NB4 (cell line): Measurements from ENCODE around the gene SIAH2.

ENCODE experiments used
- CTCF ChIP-seq: IDR thresholded peaks from one replicate; pipeline ENCODE4 v1.5.1; 2012; ENCODE audit warnings: low read depth, low read length
- MAX ChIP-seq: IDR thresholded peaks from 2 replicates; pipeline ENCODE4 v1.6.1; 2011; ENCODE audit warnings: low read depth, low read length
- MYC ChIP-seq: IDR thresholded peaks from 2 replicates; pipeline ENCODE4 v1.6.1; 2011; ENCODE audit warnings: low read depth, low read length
- POLR2A ChIP-seq: IDR thresholded peaks from 2 replicates; pipeline ENCODE4 v1.6.1; 2011; ENCODE audit warnings: mild to moderate bottlenecking; ENCODE audit not compliant: insufficient read length; ENCODE audit errors: extremely low read depth

- TF ChIP-seq POLR2A (no peak), CTCF (no peak), MAX (no peak), MYC (no peak)
Measured at GRCh38 chr3:150779402-150779858, 16.5 kb upstream of the SIAH2 start.
